Activated T-helper 1 cell treated with Interleukin-2 at 50 U/mL for 16 hours (primary cell): ENCODE data around the gene LRIG1.

ENCODE experiments used
- DNase-seq: peaks from one replicate; pipeline ENCODE4 v3.0.0-alpha.2; 2020; ENCODE audit warnings: low read depth

The LRIG1 gene

DNA sequence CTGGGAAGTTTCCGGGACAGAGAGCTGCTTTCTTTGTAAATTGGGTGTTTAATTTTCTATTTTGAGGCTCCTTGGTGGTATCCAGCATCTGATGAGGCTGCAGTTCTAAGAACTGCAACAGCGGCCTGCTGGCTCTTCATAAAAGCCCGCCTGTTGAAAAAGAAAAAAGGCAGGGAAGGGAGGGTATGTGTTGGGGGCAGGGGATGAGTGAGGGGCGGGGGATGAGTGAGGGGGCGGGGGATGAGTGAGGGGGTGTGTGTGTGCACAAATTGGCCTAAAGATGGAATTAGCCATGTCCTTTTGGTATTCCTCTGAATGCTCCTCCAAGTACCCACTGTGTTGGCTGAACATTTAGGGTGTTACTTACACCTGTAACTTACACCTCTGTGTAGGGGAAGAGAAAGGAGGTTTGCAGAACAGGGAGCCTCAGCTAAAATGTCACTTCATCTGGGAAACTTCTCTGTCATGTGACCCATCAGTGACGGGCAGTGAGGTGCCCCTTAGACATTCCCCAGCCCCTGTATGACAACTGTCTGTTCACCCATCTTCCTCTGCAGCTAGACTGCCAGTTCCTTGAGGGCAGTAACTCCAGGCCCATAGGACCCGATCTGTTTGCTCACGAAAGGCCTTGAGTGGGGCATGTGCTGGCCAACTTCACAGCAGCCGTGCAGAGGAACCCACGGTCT is 57.6 kb downstream of the LRIG1 start:
- no peak for DNase-seq

DNA sequence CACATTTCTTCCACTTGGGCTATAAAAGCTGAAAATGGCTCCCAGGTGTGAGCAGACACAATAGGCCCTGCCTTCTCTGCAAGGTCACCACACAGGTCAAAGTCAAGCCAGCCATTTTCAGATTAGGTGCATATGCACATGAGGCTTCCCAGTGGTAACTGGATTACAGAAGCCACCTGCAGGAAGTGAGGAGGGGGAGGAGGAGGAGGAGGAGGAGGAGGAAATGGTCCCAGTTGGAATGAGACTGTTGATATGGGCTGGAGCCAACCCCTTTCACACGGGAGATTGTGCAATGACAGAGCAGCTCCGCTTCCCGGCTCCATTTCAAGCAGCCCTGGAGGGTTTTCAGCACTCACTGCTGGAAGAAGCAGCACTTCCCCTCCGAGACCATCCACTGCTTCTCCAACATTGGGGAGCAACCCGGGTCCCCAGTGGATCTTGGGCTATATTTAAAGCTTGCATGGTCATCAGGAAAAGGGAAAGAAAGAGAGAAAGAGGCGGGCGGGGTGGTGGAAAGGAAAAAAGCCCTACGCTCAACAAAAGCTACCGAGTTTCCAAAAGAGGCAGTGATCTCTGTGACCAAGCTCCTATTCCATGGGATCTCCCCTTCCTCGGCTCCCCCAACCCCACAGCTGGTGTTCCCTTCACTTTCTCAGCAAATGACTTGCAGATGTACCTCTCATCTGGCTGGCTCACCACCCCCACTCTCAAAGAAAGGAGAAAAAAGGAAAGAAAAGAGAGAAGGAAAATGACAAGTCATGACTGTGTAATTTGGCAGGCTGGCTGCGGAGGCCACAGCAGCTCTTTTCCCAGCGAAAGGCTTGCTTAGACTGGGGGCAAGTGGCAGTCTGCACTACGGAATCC is 58.3 kb downstream of the LRIG1 start:
- DNase-seq = no peak

DNA sequence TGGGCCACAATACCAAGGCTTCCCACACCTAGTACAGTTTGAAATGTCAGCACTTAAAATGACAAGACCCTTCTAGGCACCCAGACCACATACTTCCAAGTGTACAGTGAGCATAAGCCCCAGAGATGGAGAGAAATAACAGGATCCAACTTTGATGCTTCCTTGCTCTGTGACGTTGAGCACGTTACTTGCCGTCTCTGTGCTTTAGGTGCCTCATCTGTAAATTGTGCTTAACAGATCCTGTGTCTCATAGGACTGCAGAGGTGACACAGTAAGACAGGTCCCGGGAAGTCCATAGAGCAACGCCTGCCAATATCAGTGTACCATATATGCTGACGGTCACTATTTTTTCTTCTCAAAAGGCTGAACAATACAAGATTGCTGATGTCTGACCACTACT is 59.1 kb downstream of the LRIG1 start:
- DNase-seq = no peak

DNA sequence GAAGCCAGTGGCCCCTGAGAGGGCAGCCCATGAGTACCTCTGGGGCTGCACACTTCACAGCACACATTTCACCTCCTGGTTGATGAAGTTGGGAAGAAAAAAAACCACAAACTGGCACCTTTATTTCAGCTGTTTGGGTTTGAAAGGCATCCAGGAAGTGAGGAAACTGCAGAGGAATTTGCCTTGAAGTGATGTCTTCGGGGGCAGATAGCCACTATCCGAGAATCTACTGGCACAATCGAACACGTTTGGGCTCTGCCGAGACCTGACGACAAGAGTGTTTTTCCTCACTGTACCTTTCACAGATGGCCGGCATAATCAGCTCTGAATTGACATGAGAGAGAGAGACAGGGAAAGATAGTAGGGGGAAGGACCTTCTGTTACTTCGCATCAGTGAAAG is 59.7 kb downstream of the LRIG1 start:
- DNase-seq = no peak

DNA sequence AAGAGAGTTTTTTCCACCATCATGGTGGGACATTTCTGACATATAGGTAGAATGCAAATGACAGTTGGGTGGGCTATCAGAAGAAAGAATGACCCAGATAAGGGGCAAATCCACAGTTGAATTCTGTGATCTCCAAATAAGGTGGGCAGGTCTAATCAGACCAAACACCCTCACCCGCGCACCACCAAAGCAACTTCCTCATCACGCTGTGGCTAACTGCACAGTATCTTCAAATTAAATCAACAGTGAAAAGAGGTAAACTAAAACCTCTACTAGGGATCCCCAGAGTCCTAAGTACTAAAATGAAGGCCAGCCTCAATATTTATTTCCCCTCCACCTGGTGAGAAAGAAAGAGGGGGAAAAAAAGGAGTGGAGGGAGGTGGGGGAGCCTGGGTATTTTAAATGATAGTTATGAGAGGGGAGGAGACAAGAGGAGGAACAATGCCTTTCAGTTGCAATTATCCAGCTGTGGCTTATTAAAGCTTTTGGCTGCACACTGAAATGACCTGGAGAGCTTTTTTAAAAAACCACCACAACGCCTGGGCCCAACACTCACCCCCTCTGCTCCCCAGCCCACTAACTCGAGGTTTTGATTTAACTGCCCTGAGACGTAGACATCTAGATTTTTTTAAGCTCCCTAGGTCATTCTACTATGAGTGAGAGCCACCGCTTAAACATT is 61.0 kb downstream of the LRIG1 start:
- no peak for DNase-seq

DNA sequence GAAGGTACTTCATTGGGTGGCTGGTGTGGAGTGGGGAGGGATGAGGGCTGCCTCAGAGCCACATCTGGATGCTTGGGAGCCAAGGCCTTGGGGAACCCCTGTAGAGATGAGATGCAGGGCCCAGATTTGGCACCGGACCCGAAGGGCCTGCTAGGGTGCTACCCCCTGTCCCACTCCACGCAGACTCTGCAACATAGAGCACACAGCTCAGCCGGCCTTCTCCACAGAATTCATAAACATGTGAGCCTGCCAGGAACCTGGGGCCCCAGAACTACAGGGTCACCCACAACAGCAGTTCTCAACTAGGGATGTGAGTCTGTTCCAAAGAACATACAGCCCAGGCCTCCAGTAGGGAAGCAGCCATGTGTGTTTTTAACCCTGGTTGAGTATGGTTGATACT is 62.8 kb downstream of the LRIG1 start:
- DNase-seq = no peak

DNA sequence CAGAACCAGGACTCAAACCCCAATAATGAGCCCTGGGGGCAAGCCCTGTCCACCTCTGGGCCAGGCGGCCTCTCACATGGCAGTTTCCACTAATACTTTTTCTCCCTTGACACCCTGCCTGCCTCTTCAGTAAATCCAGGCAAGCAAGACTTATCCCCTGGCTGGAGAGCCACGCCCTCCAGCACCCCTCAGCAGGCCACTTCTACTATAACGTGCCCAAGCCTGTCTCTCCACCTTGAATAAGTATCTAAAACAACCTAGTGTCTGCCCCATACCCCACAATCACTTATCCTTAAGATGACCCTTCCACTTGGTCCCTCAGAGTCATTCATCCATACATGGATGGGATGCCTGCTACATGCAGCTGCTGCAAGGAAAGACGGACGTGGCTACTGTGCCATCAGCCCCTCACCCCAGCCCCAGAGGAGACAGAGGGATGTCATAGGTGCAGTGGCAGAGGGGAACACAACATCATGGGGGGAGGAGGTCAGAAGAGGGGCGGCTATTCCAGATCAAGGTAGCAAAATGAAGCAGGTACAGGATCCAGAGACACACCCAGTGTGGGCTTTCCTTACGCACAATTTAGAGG is 63.4 kb downstream of the LRIG1 start:
- DNase-seq = no peak

DNA sequence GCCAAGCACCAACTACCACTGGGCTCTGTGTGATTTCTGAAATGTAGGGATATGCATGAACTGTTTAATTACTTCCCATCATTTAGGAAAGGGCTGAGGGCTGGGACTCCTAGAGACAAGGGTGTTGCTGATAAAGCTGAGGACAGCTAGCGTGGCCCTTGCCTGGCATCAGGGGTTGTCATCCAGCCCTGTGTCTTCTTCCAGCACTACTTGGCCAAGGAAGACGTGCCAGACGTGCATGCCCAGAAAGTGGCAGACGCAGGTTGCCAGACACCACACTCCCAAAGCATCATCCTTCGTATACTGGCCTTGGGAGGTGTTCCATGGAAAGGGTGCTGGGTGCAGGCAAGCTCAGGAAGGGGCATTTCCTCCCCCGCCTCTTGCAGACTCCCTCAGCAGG is 64.8 kb downstream of the LRIG1 start:
- no peak for DNase-seq

DNA sequence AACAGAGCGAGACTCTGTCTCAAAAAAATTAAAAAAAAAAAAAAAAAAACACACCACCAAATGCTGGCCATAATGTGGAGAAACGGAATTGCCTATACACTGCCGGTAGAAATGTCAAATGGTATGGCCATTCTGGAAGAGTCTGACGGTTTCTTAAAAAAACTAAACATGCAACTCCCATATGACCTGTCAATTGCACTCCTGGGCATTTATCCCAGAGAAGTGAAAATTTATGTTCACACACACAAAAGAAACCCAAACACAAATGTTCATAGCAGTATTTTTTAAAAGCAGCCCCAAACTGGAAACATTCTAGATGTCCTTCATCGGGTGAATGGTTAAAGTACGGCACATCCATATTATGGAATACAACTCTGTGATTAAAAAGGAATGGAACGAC is 66.1 kb downstream of the LRIG1 start:
- DNase-seq = no peak

DNA sequence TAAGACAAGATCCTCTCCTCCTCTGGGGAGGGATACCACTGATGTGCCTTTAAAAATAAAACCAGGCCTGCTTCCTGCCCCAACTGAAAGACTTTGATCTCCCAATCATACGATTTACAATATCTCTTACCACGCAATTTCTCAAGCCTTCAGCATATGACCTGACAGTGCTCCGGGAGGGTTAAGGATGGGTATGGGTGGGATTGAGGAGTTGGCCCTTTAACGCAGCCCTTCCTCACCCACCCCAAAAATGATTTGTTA is 67.4 kb downstream of the LRIG1 start:
- no peak for DNase-seq

DNA sequence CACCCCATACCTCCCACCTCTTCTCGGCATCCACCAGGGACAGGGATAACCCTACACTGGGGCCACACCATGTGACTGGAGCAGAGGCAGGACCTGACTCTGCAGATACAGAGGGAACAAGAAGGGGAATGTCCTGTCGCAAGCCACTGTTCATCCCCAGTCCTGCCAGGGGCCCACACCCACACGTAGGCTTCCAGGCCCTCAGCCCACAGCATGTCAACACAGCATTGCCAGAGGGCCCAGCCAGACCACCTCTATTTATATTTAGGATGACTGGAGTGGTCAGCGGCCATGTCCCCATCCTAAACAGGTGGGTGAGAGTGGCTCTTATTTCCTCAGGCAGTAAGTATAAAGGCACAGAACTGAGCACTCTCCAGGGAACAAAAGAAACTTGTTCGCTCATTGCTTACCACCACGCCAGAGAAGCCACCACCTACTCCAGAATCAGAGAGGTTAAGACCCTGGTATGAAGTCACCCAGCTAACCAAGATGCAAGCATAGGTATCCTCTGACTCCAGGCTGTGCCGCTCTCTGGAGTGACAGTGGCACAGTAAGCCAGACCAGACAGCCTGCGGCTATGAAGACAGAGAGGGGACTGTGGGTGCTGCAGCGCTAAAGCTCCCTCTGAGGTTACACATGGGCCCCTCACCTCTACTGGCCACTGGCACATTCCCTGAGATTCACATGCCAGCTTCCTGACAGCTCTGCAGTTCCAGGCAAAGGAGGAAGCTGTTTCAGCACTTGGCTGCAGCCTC is 67.9 kb downstream of the LRIG1 start:
- DNase-seq = no peak

DNA sequence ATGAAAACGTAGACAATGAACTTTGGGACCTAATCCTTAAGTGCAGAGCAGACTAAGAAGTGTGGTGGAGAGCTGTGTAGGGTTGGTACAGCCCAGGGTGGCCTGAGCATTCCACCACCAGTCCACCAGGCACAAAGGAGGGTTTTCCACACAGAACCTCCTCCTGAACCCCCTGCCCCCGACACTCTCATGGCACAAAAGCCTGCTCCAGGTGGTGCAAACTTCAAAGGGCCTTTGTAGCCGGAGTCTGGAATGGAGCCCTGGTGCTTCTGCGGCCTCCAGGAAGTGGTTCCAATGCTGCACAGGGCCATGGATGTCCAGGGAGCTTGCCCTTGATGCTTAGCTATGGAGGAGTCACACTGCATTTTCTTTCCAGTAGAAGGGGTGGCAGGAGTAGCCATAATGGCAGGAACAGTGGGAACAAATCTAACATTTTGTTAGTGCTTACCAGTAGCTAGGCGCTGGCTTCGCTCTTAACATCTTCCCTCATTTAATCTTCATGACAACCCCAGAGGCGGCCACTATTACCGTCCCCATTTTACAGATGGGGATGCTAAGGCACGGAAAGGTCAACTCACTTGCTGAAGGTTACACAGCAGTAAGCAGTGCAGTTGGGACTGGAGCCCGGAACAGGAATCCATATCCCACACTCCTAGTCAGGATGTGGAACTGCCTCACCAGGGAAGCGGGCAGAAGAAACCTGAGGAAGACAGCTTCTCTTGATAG is 68.6 kb downstream of the LRIG1 start:
- no peak for DNase-seq

DNA sequence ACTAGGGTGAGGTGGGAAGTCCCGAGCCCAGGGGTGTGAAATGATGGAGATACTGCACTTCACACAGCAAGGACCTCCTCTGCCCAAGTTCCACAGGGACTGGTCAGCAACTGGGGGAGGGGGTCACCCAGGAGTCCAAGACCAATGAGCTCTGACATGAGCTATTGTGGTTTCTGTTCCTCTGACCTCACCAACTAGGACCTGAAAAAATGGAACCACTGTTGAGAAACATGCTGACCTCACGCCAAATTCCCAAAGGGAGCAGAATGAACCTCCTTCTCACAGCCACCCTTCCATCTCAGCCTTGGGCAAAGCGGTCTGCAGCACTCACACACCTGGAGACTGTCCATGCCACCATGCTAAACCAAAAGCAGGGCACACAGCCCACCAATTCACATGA is 69.3 kb downstream of the LRIG1 start:
- DNase-seq = no peak

DNA sequence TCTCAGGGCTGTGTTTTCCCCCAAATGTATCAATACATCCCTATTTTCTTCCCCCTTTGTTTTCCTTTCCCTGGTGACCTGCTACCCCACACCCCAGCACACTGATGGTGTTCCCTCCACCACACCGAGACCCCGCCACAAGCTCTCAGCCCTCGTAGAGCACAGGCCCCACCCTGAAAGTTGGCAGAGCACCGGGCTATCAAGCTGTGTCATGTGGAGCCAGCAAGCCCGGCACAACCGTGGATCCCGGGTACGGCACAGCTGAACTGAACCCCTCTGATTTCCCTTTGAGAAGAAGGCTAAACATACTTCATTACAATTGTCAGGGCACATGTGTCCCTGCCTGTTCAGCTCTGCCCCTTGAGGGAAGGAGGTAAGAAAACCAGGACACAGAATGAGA is 69.9 kb downstream of the LRIG1 start:
- DNase-seq = no peak

DNA sequence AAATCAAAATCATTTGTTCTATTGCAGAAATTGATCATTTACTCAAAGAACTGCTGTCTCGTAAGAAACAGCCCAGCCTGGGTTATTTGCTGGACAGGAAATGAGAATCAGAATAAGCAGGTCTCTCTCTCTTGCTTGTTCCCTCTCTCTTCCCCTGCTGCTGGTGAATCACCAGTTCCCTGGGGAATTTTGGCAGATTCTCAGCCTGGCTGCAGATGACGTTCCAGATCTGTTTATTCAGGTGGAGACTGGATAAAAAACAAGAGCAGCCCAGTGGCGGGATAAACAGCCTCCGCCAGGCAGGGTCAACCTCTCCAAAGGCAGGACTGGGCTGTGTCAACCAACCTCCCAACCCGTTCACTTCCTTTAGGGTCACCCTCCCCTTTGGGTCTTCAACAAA is 72.1 kb downstream of the LRIG1 start:
- no peak for DNase-seq

DNA sequence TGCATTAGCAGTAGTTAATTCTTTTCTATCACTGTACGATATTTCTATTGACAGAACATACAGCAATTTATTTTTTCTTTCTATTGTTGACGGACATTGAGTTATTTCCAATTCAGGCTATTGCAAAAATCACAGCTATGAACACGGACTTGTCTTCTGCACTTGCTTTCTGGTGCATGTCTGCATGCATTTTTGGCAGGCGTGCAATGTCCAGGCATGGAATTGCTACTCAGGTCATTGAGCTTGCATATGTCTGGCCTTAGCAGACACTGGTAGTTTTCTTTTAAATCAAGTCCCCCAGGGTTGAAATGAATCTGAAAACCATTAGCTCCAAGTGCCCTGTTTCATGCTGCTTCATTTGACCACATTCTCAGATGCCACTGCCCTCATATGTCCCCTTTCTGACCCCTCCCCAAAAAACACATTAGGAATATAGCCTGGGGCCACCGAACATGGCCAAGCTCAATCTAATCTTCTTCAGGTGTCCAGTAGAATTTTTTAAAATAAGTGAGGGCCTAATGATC is 72.8 kb downstream of the LRIG1 start:
- DNase-seq = no peak

DNA sequence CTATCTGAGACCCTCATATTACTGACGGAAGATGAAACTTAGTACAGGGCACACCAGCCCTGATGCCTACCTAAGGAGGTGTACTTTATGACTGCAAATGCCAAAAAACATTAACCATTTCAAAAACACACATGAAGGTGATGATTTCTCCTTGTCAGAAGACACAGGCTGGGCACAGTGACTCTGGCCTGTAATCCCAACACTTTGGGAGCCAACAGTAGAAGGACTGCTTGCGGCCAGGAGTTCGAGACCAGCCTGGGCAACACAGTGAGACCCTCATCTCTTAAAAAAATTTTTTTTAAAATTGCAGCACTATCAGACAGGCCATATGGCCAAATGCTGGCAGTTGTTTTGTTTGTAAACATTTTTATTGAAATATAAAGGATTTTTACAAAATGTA is 73.5 kb downstream of the LRIG1 start:
- no peak for DNase-seq

DNA sequence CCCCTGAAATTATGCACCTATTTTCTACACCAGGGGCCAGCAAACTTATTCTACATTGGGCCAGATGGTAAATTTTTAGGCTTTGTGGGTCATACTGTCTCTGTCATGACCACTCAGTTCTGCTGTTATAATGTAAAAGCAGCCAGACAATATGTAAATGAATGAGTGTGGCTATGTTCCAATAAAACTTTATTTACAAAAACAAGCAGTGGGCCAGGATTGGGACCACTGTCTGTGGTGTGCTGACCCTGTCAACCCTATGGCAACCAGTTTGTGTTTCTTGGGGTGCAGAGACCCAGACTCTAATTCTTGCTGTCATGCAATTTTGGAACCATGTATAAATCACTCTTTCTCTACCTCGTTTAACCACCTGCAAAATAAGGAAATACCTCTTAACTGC is 74.7 kb downstream of the LRIG1 start:
- no peak for DNase-seq

DNA sequence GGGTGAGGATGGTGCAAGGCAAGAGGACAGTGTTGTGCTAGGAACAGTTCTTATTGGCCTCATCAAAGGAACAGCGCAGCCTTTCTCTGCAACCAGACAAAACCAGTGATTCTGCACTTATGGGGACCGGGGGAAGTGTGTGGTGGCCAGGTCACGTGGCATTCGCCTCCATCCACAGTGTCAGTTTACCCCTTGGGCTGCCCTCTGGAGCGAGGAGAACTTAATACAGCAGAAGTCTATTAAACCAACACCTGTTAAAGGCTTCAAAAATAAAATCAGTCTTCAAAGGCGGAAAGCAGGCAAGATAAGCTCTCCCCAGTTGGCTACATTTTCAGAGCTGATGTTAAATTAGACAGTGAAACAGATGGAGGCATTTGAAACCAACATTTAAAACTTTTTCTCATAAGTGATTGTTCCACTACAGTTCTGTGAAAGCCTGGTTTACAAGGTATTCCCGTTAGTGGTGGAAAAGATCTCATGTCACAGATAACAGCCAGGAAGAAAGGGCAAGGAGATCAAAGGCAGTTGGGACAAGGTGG is 75.2 kb downstream of the LRIG1 start:
- no peak for DNase-seq

DNA sequence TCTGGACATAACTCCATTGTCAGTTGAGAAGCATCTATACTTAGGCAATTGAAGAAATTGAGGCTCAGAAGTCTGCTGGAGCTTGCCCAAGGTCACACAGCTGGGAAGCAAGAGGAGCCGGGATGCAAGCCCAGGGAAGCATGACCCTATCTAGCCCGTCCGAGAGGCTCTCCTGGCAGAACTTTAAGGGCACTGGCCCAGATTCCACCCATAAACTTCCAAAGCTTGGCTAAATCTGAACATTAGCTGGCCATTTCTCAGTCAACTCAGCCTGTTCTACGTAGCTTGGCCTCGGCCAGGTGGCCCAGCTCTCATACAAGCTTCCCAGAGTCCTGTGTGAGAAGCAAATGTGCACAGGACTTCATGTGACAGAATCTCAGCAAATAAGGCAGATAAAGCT is 75.8 kb downstream of the LRIG1 start:
- no peak for DNase-seq

DNA sequence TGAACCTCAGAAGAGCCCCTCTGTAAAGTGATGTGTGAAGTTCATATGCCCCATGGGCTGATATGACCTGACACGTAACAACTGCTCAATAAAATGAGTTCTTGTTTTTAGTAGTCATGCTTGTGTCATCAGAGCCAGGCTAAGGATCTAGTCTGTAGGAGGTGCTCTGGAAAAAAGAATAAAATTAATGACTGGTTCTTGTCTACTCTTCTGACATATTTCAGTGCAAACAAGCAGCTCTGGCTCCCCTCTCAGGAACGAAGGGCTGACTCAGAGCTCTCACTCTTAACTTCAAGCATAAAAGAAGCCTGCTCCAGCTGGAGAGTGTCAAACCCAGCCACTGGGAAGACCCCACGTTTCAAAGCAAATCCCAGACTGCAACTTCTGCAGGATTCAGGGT is 77.0 kb downstream of the LRIG1 start:
- no peak for DNase-seq
